ENCODE results near the gene KCNMA1.

The KCNMA1 gene

DNA sequence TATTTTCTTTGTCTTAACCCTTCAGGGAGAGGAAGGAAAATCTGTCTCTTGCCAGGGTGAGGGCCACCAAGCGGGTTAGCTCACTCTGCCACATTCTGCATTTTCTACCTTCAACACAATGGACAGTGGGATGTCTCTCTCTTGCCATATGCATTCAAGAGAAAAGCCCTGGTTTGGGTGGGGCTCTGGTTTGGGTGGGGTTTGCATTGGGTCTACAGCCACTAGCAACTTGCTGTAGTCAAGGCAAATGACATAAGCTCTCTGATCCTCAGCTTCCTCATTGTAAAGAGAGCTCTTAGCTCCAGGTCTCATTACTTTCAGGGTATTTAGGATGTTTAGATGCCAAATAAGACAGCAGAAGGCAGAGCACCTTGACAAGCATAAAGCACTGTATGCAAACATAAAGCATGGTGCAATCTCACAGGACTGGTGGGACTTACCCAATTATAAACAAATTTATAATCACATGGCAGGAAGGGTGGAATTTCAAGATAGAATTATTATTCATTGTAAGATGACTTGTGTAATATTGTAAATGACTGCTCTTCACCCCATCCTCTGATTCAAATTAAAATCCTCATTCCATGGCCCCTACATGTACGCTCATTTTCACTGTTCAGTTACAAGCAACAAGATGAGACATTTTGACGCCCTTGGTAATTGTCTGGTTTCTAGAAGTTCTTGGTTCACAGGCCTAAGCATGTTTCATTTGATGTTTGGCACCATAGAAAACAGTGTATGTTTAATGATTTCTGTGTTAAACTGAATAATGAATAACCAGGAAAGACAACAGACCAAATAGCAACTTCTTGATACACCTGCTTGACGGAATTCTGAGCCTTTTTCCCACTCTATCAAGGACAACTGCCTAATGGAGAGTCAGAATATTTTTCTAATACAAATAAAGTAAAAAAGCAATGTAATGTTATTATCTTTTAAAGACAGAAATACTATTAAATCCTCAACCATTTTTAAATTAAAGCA, 258.9 kb downstream of the KCNMA1 start:
- no peaks in the 10 kb centered on the region; the same call in 1 of the 2 replicates for H3K36me3 ChIP-seq (ENCODE audit: control insufficient read depth, insufficient read depth, low read length)
- no peak overlapping the region for H3K4me3 ChIP-seq (ENCODE audit: low read length)
- no peaks in the 10 kb centered on the region; the same call in 1 of the 2 replicates for H3K9me3 ChIP-seq (ENCODE audit: control insufficient read depth, insufficient read depth, low read length)
- H3K4me1 ChIP-seq (ENCODE audit: control insufficient read depth, insufficient read depth, low read length) = no peaks in the 10 kb centered on the region
- no peaks in the 10 kb centered on the region for H3K27me3 ChIP-seq (ENCODE audit: control insufficient read depth, insufficient read depth, low read length)
- no CpG with 5 or more reads among the region's 4 CpGs for WGBS (ENCODE audit: insufficient coverage, insufficient read length)
- H3K27ac ChIP-seq (ENCODE audit: low read length) = no peak overlapping the region
- DNase-seq (ENCODE audit: low read depth, low spot score) = no peak

DNA sequence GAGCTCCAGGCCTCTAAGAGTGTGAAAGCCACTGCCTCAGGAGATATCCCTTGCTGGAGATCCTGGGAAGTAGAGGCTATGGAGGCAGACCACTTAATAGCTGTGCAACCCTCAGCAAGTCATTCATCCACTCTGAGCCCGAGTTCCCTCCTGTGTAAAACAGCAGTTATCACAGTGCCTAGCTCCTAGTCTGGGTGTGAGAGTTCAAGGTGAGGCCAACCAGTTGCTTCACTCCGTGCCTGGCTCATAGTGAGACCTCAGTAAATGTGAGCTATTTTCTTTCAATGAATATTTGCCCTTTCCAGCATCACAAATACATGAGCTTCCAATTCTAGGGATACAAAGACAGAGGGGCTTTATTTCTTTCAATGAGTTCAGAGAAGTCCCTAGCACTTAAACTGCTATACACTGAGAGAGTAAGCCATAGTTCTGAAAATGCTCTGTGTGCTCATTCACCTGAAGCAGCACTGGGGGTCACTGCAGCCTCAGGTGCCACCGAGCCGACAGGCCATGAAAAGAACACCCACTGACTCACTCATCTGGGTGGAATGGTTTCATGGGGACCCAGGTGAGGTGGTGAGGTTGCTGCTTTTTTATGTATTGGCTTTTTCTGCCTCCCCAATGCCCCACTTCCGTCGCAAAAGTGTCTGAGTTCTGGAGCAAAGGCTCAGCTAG, 259.8 kb downstream of the KCNMA1 start:
- no peak overlapping the region for H3K4me3 ChIP-seq (ENCODE audit: low read length)
- DNase-seq (ENCODE audit: low read depth, low spot score) = no peak
- no peaks in the 10 kb centered on the region; the same call in 1 of the 2 replicates for H3K9me3 ChIP-seq (ENCODE audit: control insufficient read depth, insufficient read depth, low read length)
- H3K27me3 ChIP-seq (ENCODE audit: control insufficient read depth, insufficient read depth, low read length) = no peaks in the 10 kb centered on the region
- no peak overlapping the region for H3K27ac ChIP-seq (ENCODE audit: low read length)
- WGBS (ENCODE audit: insufficient coverage, insufficient read length) = no CpG with 5 or more reads among the region's 6 CpGs
- no peaks in the 10 kb centered on the region; the same call in 1 of the 2 replicates for H3K36me3 ChIP-seq (ENCODE audit: control insufficient read depth, insufficient read depth, low read length)
- no peaks in the 10 kb centered on the region for H3K4me1 ChIP-seq (ENCODE audit: control insufficient read depth, insufficient read depth, low read length)

DNA sequence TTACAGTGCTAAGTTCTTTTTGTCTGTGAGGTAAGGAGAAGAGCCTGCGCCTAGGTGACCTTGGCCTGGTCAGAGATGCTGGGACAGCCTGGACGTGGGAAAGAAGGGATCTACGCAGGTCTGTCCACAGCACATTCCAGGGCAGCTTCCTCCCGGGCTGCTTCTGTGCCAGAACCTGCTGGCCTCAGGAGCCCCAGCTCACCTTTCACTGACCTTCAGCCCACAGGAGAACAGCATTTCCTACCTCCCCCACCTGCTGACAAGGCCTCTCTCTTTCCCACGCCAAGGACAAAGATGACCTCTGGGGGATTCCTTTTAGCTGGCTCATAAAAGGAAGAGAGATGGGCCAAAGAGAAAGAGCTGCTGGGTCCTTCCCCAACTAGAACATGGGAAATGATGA, 260.6 kb downstream of the KCNMA1 start:
- no peak for DNase-seq (ENCODE audit: low read depth, low spot score)
- H3K36me3 ChIP-seq (ENCODE audit: control insufficient read depth, insufficient read depth, low read length) = no peaks in the 10 kb centered on the region; the same call in 1 of the 2 replicates
- WGBS (ENCODE audit: insufficient coverage, insufficient read length) = no CpG with 5 or more reads among the region's 5 CpGs
- no peaks in the 10 kb centered on the region; the same call in 1 of the 2 replicates for H3K9me3 ChIP-seq (ENCODE audit: control insufficient read depth, insufficient read depth, low read length)
- H3K4me3 ChIP-seq (ENCODE audit: low read length) = no peak overlapping the region
- H3K27ac ChIP-seq (ENCODE audit: low read length) = no peak overlapping the region
- no peaks in the 10 kb centered on the region for H3K27me3 ChIP-seq (ENCODE audit: control insufficient read depth, insufficient read depth, low read length)
- H3K4me1 ChIP-seq (ENCODE audit: control insufficient read depth, insufficient read depth, low read length) = peaks cover 3% of the 10 kb centered on the region

DNA sequence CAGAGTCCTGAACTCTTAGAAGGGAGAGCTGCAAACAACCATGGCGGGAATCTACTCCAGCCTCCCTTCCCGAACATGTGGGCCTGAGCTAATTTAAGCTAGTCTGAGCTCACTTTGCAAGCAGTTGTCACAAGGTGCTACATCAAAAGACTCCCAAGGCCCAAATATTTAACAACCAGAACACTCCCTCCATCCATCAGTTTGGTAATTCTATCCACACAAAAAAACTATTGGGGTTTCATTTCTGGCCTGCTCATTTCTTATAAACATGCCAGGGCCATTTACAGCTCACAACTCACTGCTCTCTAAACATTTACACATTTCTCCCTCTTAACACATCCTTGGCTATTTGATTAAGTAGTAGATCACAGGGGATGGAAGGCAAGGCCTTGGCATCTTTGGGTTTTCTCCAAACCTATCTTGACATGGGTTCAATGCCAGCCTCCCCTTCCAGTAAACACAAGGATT, 263.4 kb downstream of the KCNMA1 start:
- H3K27ac ChIP-seq (ENCODE audit: low read length) = no peak overlapping the region
- WGBS (ENCODE audit: insufficient coverage, insufficient read length) = no CpG with 5 or more reads among the region's 2 CpGs
- no peak overlapping the region for H3K4me3 ChIP-seq (ENCODE audit: low read length)
- no peaks in the 10 kb centered on the region; the same call in 1 of the 2 replicates for H3K9me3 ChIP-seq (ENCODE audit: control insufficient read depth, insufficient read depth, low read length)
- DNase-seq (ENCODE audit: low read depth, low spot score) = no peak
- no peaks in the 10 kb centered on the region; the same call in 1 of the 2 replicates for H3K36me3 ChIP-seq (ENCODE audit: control insufficient read depth, insufficient read depth, low read length)
- no peaks in the 10 kb centered on the region for H3K27me3 ChIP-seq (ENCODE audit: control insufficient read depth, insufficient read depth, low read length)
- H3K4me1 ChIP-seq (ENCODE audit: control insufficient read depth, insufficient read depth, low read length) = peaks cover 5% of the 10 kb centered on the region

DNA sequence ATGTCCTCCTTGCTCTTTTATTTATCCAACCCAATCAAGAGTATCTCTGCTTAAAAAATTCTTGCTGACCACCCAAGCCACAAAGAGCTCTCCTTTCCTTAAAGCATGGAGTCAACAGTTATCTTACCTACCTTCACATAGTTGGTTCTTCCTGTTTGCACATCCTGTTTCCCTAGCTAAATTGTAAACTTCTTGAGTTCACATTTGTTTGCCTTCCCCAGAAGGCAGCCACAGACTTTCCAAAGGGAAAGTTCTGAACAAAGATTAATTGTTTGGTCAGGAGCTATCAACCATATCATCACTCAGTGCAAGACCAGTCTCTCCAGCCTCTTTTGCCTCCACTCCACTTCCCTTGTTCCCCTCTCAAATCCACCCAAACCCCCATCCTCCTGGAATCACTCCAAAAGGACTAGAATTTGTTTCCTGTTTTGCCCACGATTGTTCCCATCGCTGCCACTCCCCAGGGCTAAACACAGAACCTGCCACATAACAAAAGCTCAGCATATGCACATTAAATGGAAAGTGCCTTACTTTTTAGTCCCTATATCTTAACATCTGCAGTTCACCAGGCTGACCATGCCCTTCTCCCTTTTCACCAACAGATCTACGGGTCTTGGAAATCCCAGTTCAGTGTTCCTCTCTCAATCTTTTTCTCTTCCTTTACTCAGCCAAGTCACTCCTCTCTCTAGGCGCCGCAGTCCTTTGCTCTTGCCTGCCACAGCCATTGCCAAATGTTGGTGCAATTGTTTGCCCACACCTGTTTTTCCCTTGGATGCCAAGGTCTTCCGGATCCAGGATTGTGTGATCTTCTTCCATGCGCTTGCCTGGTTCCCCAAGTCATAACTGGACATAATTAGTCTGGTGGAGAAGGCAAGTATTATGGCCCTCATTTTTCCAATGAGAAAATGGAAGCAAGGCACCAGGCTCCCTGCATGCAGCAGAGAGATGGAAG, 265.5 kb downstream of the KCNMA1 start:
- WGBS (ENCODE audit: insufficient coverage, insufficient read length) = no CpG with 5 or more reads among the region's 7 CpGs
- DNase-seq (ENCODE audit: low read depth, low spot score) = no peak
- no peaks in the 10 kb centered on the region for H3K27me3 ChIP-seq (ENCODE audit: control insufficient read depth, insufficient read depth, low read length)
- H3K36me3 ChIP-seq (ENCODE audit: control insufficient read depth, insufficient read depth, low read length) = no peaks in the 10 kb centered on the region; the same call in 1 of the 2 replicates
- peaks cover 5% of the 10 kb centered on the region for H3K4me1 ChIP-seq (ENCODE audit: control insufficient read depth, insufficient read depth, low read length)
- no peak overlapping the region for H3K4me3 ChIP-seq (ENCODE audit: low read length)
- H3K27ac ChIP-seq (ENCODE audit: low read length) = no peak overlapping the region
- no peaks in the 10 kb centered on the region; the same call in 1 of the 2 replicates for H3K9me3 ChIP-seq (ENCODE audit: control insufficient read depth, insufficient read depth, low read length)

DNA sequence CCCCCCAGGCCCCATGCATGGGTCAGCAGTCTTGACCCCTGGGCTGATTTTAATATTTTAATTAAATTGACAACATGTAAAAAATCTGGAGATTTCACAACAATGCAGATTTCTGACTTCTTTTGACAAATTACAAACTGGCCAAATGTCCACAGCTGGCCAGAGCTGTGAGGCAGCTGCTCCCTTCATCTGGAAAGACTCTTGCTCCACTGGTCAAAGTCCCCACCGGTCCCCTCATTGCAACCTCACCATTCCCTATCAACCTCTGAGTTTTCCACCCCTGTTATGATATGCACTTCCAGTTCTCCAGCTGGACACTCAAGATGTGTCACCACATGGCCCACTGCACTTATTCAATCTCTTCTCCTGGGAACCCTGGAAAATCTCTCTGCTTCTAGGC, 266.2 kb downstream of the KCNMA1 start:
- no peak overlapping the region for H3K27ac ChIP-seq (ENCODE audit: low read length)
- no peaks in the 10 kb centered on the region; the same call in 1 of the 2 replicates for H3K9me3 ChIP-seq (ENCODE audit: control insufficient read depth, insufficient read depth, low read length)
- no peak overlapping the region for H3K4me3 ChIP-seq (ENCODE audit: low read length)
- H3K4me1 ChIP-seq (ENCODE audit: control insufficient read depth, insufficient read depth, low read length) = peaks cover 5% of the 10 kb centered on the region
- no peaks in the 10 kb centered on the region; the same call in 1 of the 2 replicates for H3K36me3 ChIP-seq (ENCODE audit: control insufficient read depth, insufficient read depth, low read length)
- WGBS (ENCODE audit: insufficient coverage, insufficient read length) = no CpG with 5 or more reads among the region's 1 CpG
- no peaks in the 10 kb centered on the region for H3K27me3 ChIP-seq (ENCODE audit: control insufficient read depth, insufficient read depth, low read length)
- no peak for DNase-seq (ENCODE audit: low read depth, low spot score)

DNA sequence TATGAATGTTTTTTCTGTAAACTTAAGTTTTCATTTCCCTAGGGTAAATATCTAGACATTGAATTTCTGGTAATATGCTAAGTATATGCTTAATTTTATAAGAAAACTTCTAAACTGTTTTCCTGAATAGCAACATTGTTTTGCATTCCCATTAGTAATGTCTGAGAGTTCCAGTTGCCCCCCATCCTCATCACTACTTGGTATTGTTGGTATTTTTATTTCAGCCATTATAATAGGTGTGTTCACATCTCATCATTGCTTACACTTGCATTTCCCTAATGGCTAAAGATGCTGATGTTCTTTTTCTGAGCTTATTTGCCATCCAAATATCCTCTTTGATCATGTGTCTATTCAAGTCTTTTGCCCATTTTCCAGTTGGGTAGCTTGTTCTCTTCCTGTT, 269.6 kb downstream of the KCNMA1 start:
- Histone ChIP-seq H3K36me3 (ENCODE audit: control insufficient read depth, insufficient read depth, low read length) (no peaks in the 10 kb centered on the region), H3K4me3 (ENCODE audit: low read length) (no peak overlapping the region), H3K4me1 (ENCODE audit: control insufficient read depth, insufficient read depth, low read length) (peaks cover 5% of the 10 kb centered on the region), H3K9me3 (ENCODE audit: control insufficient read depth, insufficient read depth, low read length) (no peaks in the 10 kb centered on the region), H3K27ac (ENCODE audit: low read length) (no peak overlapping the region), H3K27me3 (ENCODE audit: control insufficient read depth, insufficient read depth, low read length) (no peaks in the 10 kb centered on the region)
- DNase-seq (ENCODE audit: low read depth, low spot score) = no peak

DNA sequence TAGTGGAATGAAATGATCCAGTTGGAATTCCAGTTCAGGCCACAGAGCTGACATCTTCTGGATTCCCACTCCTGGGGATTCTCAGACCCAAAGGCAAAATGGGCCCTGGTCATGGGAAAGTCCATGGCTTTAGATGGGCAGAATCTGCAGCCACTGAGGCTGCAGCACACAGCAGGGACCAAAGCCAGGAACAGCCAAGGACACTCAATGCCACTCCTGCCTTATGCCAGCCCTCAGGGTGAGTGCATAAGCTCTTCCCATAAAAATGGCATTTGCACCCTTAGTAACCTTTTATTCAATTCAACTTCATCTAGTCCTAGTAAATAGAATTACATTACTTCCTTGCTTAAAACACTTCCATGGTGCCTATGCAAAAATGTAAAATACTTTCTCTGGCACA, 274.4 kb downstream of the KCNMA1 start:
- Histone ChIP-seq H3K4me1 (ENCODE audit: control insufficient read depth, insufficient read depth, low read length) (peaks cover 2% of the 10 kb centered on the region; the same call in 1 of the 2 replicates), H3K27me3 (ENCODE audit: control insufficient read depth, insufficient read depth, low read length) (no peaks in the 10 kb centered on the region), H3K27ac (ENCODE audit: low read length) (no peak overlapping the region), H3K36me3 (ENCODE audit: control insufficient read depth, insufficient read depth, low read length) (0 out of 2 replicates have a peak, but pooled peaks cover 2% of the 10 kb centered on the region), H3K9me3 (ENCODE audit: control insufficient read depth, insufficient read depth, low read length) (no peaks in the 10 kb centered on the region; the same call in 1 of the 2 replicates), H3K4me3 (ENCODE audit: low read length) (no peak overlapping the region)
- DNase-seq (ENCODE audit: low read depth, low spot score) = no peak

DNA sequence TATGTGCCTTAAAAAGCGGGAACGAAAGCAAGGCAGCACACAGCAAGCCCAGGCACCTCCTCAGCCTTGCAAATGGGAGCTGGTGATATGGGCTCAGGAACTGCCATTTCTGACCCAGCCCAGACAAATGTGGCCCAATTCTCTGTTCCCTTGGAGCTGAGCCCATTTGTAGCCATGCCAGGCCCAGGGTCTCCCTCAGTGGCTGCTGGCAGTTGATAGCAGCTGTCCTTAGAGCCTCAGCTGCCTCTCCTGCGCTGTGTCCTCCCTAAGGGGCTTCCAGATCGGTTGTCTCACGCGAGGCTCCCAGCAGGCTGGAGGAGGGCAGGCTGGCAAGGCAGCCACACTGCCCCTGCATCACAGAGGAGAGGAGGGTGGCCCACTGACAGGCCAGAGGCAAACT, 275.8 kb downstream of the KCNMA1 start:
- no peak overlapping the region for H3K27ac ChIP-seq (ENCODE audit: low read length)
- no peak for DNase-seq (ENCODE audit: low read depth, low spot score)
- H3K9me3 ChIP-seq (ENCODE audit: control insufficient read depth, insufficient read depth, low read length) = no peaks in the 10 kb centered on the region; the same call in 1 of the 2 replicates
- no peak overlapping the region for H3K4me3 ChIP-seq (ENCODE audit: low read length)
- H3K36me3 ChIP-seq (ENCODE audit: control insufficient read depth, insufficient read depth, low read length) = 0 out of 2 replicates have a peak, but pooled peaks cover 2% of the 10 kb centered on the region
- WGBS (ENCODE audit: insufficient coverage, insufficient read length) = no CpG with 5 or more reads among the region's 6 CpGs
- H3K4me1 ChIP-seq (ENCODE audit: control insufficient read depth, insufficient read depth, low read length) = peaks cover 2% of the 10 kb centered on the region; the same call in 1 of the 2 replicates
- H3K27me3 ChIP-seq (ENCODE audit: control insufficient read depth, insufficient read depth, low read length) = no peaks in the 10 kb centered on the region

Data from iPS DF 6.9 (cell line).